GM12878 (cell line): ENCODE data around the gene RPS6KA4.

ENCODE experiments used
- CBX3 ChIP-seq: fragments of 200-600 bp; sonication (generic); IDR thresholded peaks from 2 replicates; pipeline ENCODE4 v1.6.1; 2016; ENCODE audit warnings: low read depth, borderline replicate concordance
- CTCF ChIP-seq, 3 experiments: IDR thresholded peaks in 2 of 3; conservative IDR thresholded peaks in 1 of 3; 2 replicates each; pipeline ENCODE4 v1.5.1; 2011; ENCODE audit warnings: low read depth in 3 of 3, low read length in 3 of 3, mild to moderate bottlenecking in 3 of 3, control low read depth in 2 of 3, moderate library complexity in 2 of 3, inconsistent platforms in 1 of 3, mixed read lengths in 1 of 3; ENCODE audit not compliant: control insufficient read depth in 2 of 3, insufficient read depth in 1 of 3; ENCODE audit errors: extremely low read depth in 1 of 3
- EZH2 ChIP-seq: IDR thresholded peaks from 2 replicates; pipeline ENCODE4 v1.6.1; 2012; ENCODE audit warnings: low read depth, mild to moderate bottlenecking, control low read depth, inconsistent platforms, low read length, borderline replicate concordance; ENCODE audit not compliant: control insufficient read depth
- KDM1A ChIP-seq: fragments of 200-600 bp; sonication (generic); IDR thresholded peaks from 2 replicates; pipeline ENCODE4 v1.6.1; 2016; ENCODE audit warnings: borderline replicate concordance
- MTA2 ChIP-seq: fragments of 450-650 bp; IDR thresholded peaks from 2 replicates; pipeline ENCODE4 v1.6.1; 2016; ENCODE audit warnings: low read depth, mild to moderate bottlenecking, moderate library complexity
- MXI1 ChIP-seq: fragments of 150-350 bp; IDR thresholded peaks from 2 replicates; pipeline ENCODE4 v1.6.1; 2011; ENCODE audit warnings: low read depth, mild to moderate bottlenecking, inconsistent platforms, low read length, improper control_type of control experiment
- POLR2AphosphoS2 ChIP-seq: IDR thresholded peaks from 2 replicates; pipeline ENCODE4 v1.6.1; 2011; ENCODE audit warnings: low read depth, mild to moderate bottlenecking, low read length, improper control_type of control experiment, moderate library complexity
- RAD51 ChIP-seq: fragments of 450-650 bp; IDR thresholded peaks from 2 replicates; pipeline ENCODE4 v1.6.1; 2016; ENCODE audit warnings: moderate library complexity, mild to moderate bottlenecking, inconsistent platforms
- SMC3 ChIP-seq: IDR thresholded peaks from 2 replicates; pipeline ENCODE4 v1.6.1; 2011; ENCODE audit warnings: low read length, improper control_type of control experiment, borderline replicate concordance
- TAF1 ChIP-seq: IDR thresholded peaks from 2 replicates; pipeline ENCODE4 v1.6.1; 2011; ENCODE audit warnings: mild to moderate bottlenecking, low read depth, low read length, borderline replicate concordance
- ZNF24 ChIP-seq: fragments of 450-650 bp; IDR thresholded peaks from 2 replicates; pipeline ENCODE4 v1.6.1; 2017; ENCODE audit warnings: antibody characterized with exemption, mild to moderate bottlenecking

GRCh38 chr11:64357904-64358535, 942 bp upstream of the RPS6KA4 start:
- TF ChIP-seq ZNF24 (no peak), CTCF (IDR thresholded peaks at IDR 0.05 in 2 of 3, conservative IDR thresholded peaks at IDR 0.05 in 1 of 3; ENCODE audit: control insufficient read depth in 2 of 3, extremely low read depth in 1 of 3, insufficient read depth in 1 of 3, low read depth in 3 of 3, low read length in 3 of 3) (no peak), RAD51 (no peak), TAF1 (no peak), MXI1 (no peak), POLR2AphosphoS2 (no peak), EZH2 (no peak), CBX3 (no peak), SMC3 (no peak), MTA2 (no peak), KDM1A (no peak)
